ENCODE results near the gene RAB7A. TPM values are rescaled to one million over a fixed set of nuclear protein-coding genes. Genes with fewer than 3 reads are reported as not detected.

The RAB7A gene
- total RNA-seq, 1 experiment from 2014 or later = 233 TPM

- intact Hi-C loops (cut with micrococcal nuclease) = no loop called here
- TF ChIP-seq SRF (IDR thresholded peaks at IDR 0.05; ENCODE audit: low read depth) (no peak), EZH2 (IDR thresholded peaks at IDR 0.05) (no peak), CTCF (IDR thresholded peaks at IDR 0.05 in 2 of 3, conservative IDR thresholded peaks at IDR 0.05 in 1 of 3; ENCODE audit: borderline replicate concordance in 1 of 3, insufficient read depth in 1 of 3, low read depth in 2 of 3, low read length in 2 of 3) (no peak), YY1 (IDR thresholded peaks at IDR 0.05; ENCODE audit: extremely low read depth, insufficient replicate concordance, low read depth, low read length) (no peak)
- H3K36me3 ChIP-seq (ENCODE audit: control insufficient read depth in 1 of 2, insufficient read depth in 2 of 2, low read length in 2 of 2) = no peaks in the 10 kb centered on the region
- no peak overlapping the region for H3K9ac ChIP-seq (ENCODE audit: low read length)
- no peak overlapping the region for H3K4me3 ChIP-seq (replicated peaks in 1 of 2; ENCODE audit: low read depth in 1 of 2, low read length in 2 of 2)
- H4K20me1 ChIP-seq (ENCODE audit: insufficient read depth) = no peaks in the 10 kb centered on the region
- H2AFZ ChIP-seq (ENCODE audit: low read depth, low read length, poor library complexity, severe bottlenecking) = no peak overlapping the region
- H3K9me2 ChIP-seq (ENCODE audit: insufficient read depth) = no peaks in the 10 kb centered on the region
- no peak overlapping the region for H3K27ac ChIP-seq (ENCODE audit: low read depth, low read length)
- no peaks in the 10 kb centered on the region for H3K4me1 ChIP-seq (ENCODE audit: control insufficient read depth in 1 of 2, insufficient read depth in 2 of 2, low read length in 2 of 2)
- RAD21 ChIA-PET (ENCODE audit: low non-redundant PET in 1 of 2, low total read pairs in 2 of 2, uncharacterized antibody in 2 of 2, unreplicated experiment in 2 of 2) = no interaction called here
- ATAC-seq (no peak), DNase-seq (ENCODE audit: low read depth, low spot score) (no peak)
- BruUV-seq (replicated peaks) = no TSS peak
- POLR2A ChIA-PET = no interaction called here
- H3K79me2 ChIP-seq (ENCODE audit: insufficient read depth, low read length) = no peaks in the 10 kb centered on the region
- peaks cover 15 to 16% of the 10 kb centered on the region in 2 experiments; a peak in 3 of 4 replicates for H3K9me3 ChIP-seq (ENCODE audit: control insufficient read depth in 1 of 2, insufficient read depth in 1 of 2, low read depth in 1 of 2, low read length in 2 of 2)
- H3K27me3 ChIP-seq (ENCODE audit: insufficient read depth, low read length) = no peaks in the 10 kb centered on the region
- no peak overlapping the region for H3K4me2 ChIP-seq (ENCODE audit: low read length)
- CTCF ChIA-PET = no interaction called here
Measured at GRCh38 chr3:128861491-128861890, 135.5 kb downstream of the RAB7A start.

- H3K4me2 ChIP-seq (ENCODE audit: low read length) = no peak overlapping the region
- no peaks in the 10 kb centered on the region for H4K20me1 ChIP-seq (ENCODE audit: insufficient read depth)
- TF ChIP-seq TCF7L2 (IDR thresholded peaks at IDR 0.05; ENCODE audit: borderline replicate concordance, extremely low read depth, insufficient read depth, insufficient read length) = no peak
- TF ChIP-seq CTCF (IDR thresholded peaks at IDR 0.05 in 2 of 3, conservative IDR thresholded peaks at IDR 0.05 in 1 of 3; ENCODE audit: borderline replicate concordance in 1 of 3, insufficient read depth in 1 of 3, low read depth in 2 of 3, low read length in 2 of 3) = peak; percentile 26 to 74 (median 67); a peak in 5 of 6 replicates
- TF ChIP-seq JUND (IDR thresholded peaks at IDR 0.05) = no peak
- TF ChIP-seq CBX3 (IDR thresholded peaks at IDR 0.05; ENCODE audit: low read depth) = no peak
- TF ChIP-seq RAD21 (IDR thresholded peaks at IDR 0.05; ENCODE audit: low read depth) = peak; percentile 35; the same call in 1 of the 2 replicates
- DNase-seq (ENCODE audit: low read depth, low spot score) = no peak
- no peaks in the 10 kb centered on the region for H3K36me3 ChIP-seq (ENCODE audit: control insufficient read depth in 1 of 2, insufficient read depth in 2 of 2, low read length in 2 of 2)
- intact Hi-C loops (cut with micrococcal nuclease) = no loop called here
- H3K9me3 ChIP-seq (ENCODE audit: control insufficient read depth in 1 of 2, insufficient read depth in 1 of 2, low read depth in 1 of 2, low read length in 2 of 2) = peaks cover 14 to 16% of the 10 kb centered on the region in 2 experiments; a peak in 3 of 4 replicates
- peak; percentile 83 for ATAC-seq
- H3K27ac ChIP-seq (ENCODE audit: low read depth, low read length) = no peak overlapping the region
- no peak overlapping the region for H2AFZ ChIP-seq (ENCODE audit: low read depth, low read length, poor library complexity, severe bottlenecking)
- H3K4me1 ChIP-seq (ENCODE audit: control insufficient read depth in 1 of 2, insufficient read depth in 2 of 2, low read length in 2 of 2) = no peaks in the 10 kb centered on the region
- no peaks in the 10 kb centered on the region for H3K27me3 ChIP-seq (ENCODE audit: insufficient read depth, low read length)
- H3K9ac ChIP-seq (ENCODE audit: low read length) = no peak overlapping the region
- H3K4me3 ChIP-seq (replicated peaks in 1 of 2; ENCODE audit: low read depth in 1 of 2, low read length in 2 of 2) = no peak overlapping the region
- ChIA-PET RAD21 (ENCODE audit: low non-redundant PET in 1 of 2, low total read pairs in 2 of 2, uncharacterized antibody in 2 of 2, unreplicated experiment in 2 of 2) (interaction anchor here in 1 of 2 experiments (0.6 kb wide), 1 partner anchor 198 kb away, joined by 4 read pairs; no protein-coding TSS in a partner anchor), CTCF (interaction anchor here (0.8 to 1.3 kb wide), 4 partner anchors 11 to 183 kb away, joined by 3 to 8 read pairs (median 4); partner anchors contain the start of gene ACAD9), POLR2A (no interaction called here)
- no peaks in the 10 kb centered on the region for H3K9me2 ChIP-seq (ENCODE audit: insufficient read depth)
- BruUV-seq (replicated peaks) = no TSS peak
- H3K79me2 ChIP-seq (ENCODE audit: insufficient read depth, low read length) = no peaks in the 10 kb centered on the region
Measured at GRCh38 chr3:128863560-128863959, 137.6 kb downstream of the RAB7A start.

Data from HCT116 (cell line).